Peyer's patch (tissue), 4 donors: ENCODE results near the gene COG5. TPM values are rescaled to one million over a fixed set of nuclear protein-coding genes. Genes with fewer than 3 reads are reported as not detected.

Experiments
- DNase-seq, 3 donors: peaks; one replicate each; pipeline ENCODE4 v3.0.0-alpha.2; 2017 to 2019
- H3K27ac ChIP-seq, 4 donors: fragments of 200-600 bp; sonication (generic); one replicate each; pipeline ENCODE4 v1.5.1; 2016 to 2019
- H3K27me3 ChIP-seq, 2 donors: fragments of 200-600 bp; sonication (generic); one replicate each; pipeline ENCODE4 v1.5.1; 2019
- H3K36me3 ChIP-seq, 3 donors: fragments of 200-600 bp; sonication (generic); one replicate each; pipeline ENCODE4 v1.5.1; 2016 to 2019
- H3K4me1 ChIP-seq, 4 donors: fragments of 200-600 bp; sonication (generic); one replicate each; pipeline ENCODE4 v1.5.1; 2016 to 2019
- H3K4me3 ChIP-seq, 4 donors: fragments of 200-600 bp; sonication (generic); 1 replicate in 3 of 4; 2 replicates in 1 of 4; pipeline ENCODE4 v1.5.1; 2016 to 2019; ENCODE audit warnings: mild to moderate bottlenecking in 1 of 4
- H3K9me3 ChIP-seq, 4 donors: fragments of 200-600 bp; sonication (generic); one replicate each; pipeline ENCODE4 v1.5.1; 2016 to 2019; ENCODE audit warnings: mild to moderate bottlenecking in 1 of 4
- POLR2A ChIP-seq, 2 donors: fragments of 450-650 bp; IDR thresholded peaks; one replicate each; pipeline ENCODE4 v1.5.1; 2017; ENCODE audit warnings: antibody characterized with exemption in 2 of 2, mild to moderate bottlenecking in 2 of 2, moderate library complexity in 2 of 2
- total RNA-seq, 4 donors: library from RNA; depleted of rRNA; stranded (reverse); fragments of >200 nt; gene quantifications; one replicate each; pipeline ENCODE4 v1.1.0, GENCODE V29; 2016
- TF ChIP-seq, protein P1 (sequence below), 6 experiments: fragments of 450-650 bp in 4 of 6; fragments of 200-600 bp in 2 of 6; sonication (generic) in 1 of 6; IDR thresholded peaks; one replicate each; pipeline ENCODE4 v1.5.1; 2017 to 2019; ENCODE audit warnings: antibody characterized with exemption in 6 of 6, mild to moderate bottlenecking in 3 of 6, moderate library complexity in 1 of 6

Gene COG5
- total RNA-seq, 4 donors from 2014 or later: 31.1 to 175 (median 68.0) TPM

DNA sequence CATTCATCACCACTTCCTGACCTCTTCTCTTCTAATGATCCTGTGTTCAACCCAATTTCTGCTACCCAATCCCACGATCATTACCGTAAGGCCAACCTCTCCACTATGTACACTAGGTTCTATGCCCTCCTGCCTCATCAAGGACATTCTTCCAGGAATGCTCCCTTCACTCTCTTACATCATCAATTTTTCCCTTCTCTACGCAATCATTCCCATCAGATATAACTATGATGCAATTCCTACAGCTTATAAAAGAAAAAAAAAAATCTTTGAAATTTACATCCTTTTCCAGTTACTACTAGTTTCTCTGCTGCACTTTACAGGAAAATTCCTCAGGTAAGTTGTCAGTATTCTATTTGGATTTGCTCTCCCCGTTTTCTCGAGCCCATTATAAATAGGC is 124.7 kb downstream of the COG5 start:
- Histone ChIP-seq H3K9me3 (no peaks in the 10 kb centered on the region), H3K27ac (no peak overlapping the region), H3K4me1 (no peaks in the 10 kb centered on the region), H3K27me3 (no peaks in the 10 kb centered on the region), H3K4me3 (no peak overlapping the region), H3K36me3 (no peaks in the 10 kb centered on the region)
- TF ChIP-seq, protein P1, sequence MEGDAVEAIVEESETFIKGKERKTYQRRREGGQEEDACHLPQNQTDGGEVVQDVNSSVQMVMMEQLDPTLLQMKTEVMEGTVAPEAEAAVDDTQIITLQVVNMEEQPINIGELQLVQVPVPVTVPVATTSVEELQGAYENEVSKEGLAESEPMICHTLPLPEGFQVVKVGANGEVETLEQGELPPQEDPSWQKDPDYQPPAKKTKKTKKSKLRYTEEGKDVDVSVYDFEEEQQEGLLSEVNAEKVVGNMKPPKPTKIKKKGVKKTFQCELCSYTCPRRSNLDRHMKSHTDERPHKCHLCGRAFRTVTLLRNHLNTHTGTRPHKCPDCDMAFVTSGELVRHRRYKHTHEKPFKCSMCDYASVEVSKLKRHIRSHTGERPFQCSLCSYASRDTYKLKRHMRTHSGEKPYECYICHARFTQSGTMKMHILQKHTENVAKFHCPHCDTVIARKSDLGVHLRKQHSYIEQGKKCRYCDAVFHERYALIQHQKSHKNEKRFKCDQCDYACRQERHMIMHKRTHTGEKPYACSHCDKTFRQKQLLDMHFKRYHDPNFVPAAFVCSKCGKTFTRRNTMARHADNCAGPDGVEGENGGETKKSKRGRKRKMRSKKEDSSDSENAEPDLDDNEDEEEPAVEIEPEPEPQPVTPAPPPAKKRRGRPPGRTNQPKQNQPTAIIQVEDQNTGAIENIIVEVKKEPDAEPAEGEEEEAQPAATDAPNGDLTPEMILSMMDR (IDR thresholded peaks at IDR 0.05): no peak
- TF ChIP-seq POLR2A (IDR thresholded peaks at IDR 0.05): no peak
- DNase-seq: no peak

DNA sequence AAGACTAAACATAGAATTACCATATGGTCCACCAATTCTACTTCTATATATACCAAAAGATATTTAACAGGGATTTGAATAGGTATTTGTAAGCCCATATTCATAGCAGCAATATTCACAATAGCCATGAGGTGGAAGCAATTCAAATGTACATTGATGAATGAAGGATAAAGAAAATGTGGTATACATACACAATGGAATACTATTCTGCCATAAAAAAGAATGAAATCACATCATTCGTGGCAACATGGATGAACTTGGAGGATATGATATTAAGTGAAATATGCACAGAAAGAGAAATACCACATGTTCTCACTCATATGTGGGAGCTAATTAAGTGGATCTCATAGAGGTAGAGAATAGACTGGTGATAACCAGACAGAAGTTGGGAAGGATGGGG is 128.0 kb downstream of the COG5 start:
- H3K4me1 ChIP-seq: no peaks in the 10 kb centered on the region
- no peaks in the 10 kb centered on the region for H3K9me3 ChIP-seq
- no peaks in the 10 kb centered on the region for H3K27me3 ChIP-seq
- H3K27ac ChIP-seq: no peak overlapping the region
- H3K36me3 ChIP-seq: no peaks in the 10 kb centered on the region
- TF ChIP-seq POLR2A (IDR thresholded peaks at IDR 0.05): no peak
- TF ChIP-seq, protein P1 (IDR thresholded peaks at IDR 0.05): no peak
- no peak overlapping the region for H3K4me3 ChIP-seq
- no peak for DNase-seq

DNA sequence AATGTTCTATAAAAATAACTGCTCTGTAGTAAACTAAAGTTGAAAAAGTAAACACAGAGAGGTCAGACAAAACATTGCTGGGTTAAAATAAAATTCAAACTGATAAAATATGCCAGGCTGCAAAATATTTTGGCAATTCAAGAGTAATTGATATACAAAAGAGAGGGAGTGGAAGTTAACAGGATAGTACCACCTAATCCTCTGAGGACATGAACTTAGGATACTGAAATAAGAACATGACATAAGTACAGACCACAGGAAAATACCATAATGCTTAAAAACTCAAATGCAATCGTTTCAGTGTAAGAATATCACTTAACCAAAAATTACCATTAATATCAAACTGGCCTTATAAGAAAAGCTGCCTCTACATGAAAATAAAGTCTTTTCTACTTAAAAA is 131.5 kb downstream of the COG5 start:
- no peak for TF ChIP-seq POLR2A (IDR thresholded peaks at IDR 0.05)
- TF ChIP-seq, protein P1 (IDR thresholded peaks at IDR 0.05): no peak
- no peak for DNase-seq
- Histone ChIP-seq H3K36me3 (peaks cover 0 to 2% (median 0%) of the 10 kb centered on the region in 3 donors), H3K9me3 (no peaks in the 10 kb centered on the region), H3K4me3 (no peak overlapping the region), H3K27me3 (no peaks in the 10 kb centered on the region), H3K27ac (no peak overlapping the region), H3K4me1 (no peaks in the 10 kb centered on the region)

DNA sequence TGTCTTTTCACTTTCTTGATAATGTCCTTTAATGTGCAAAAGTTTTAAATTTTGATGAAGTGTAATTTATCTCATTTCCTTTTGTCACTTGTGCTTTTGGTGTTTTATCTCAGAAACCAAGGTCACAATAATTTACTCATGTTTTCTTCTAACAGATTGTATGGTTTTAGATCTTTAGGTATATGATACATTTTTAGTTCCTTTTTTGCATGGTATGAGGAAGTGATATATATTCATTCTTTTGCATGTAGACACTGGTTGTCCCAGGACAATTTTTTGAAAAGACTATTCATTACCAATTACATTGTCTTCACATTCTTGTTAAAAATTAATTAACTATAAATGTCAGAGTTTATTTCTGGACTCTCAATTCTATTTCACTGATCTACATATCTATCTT is 133.7 kb downstream of the COG5 start:
- no peak for TF ChIP-seq POLR2A (IDR thresholded peaks at IDR 0.05)
- TF ChIP-seq, protein P1 (IDR thresholded peaks at IDR 0.05): no peak
- Histone ChIP-seq H3K36me3 (peaks cover 0 to 2% (median 0%) of the 10 kb centered on the region in 3 donors), H3K4me3 (no peak overlapping the region), H3K27ac (no peak overlapping the region), H3K4me1 (no peaks in the 10 kb centered on the region), H3K9me3 (no peaks in the 10 kb centered on the region), H3K27me3 (no peaks in the 10 kb centered on the region)
- no peak for DNase-seq

DNA sequence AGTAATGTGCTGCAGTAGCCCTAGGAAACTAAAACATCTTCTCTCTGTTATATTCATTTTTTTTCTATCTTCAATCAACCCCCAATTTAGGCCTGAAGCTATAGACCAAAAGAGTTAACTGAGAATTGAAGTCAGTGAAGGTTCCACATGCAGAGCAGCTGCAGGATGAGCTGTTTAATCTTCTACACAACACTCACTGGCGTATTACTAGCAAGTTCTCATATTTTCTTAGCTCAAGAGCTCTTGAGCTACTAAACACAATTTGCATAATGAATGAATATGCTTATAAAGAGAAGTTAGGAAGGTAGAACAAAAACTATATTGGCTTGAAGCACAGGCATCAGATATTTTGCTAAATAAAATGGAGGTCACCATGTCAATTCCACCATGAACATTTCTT is 135.1 kb downstream of the COG5 start:
- Histone ChIP-seq H3K9me3 (no peaks in the 10 kb centered on the region), H3K36me3 (peaks cover 0 to 2% (median 0%) of the 10 kb centered on the region in 3 donors), H3K4me1 (no peaks in the 10 kb centered on the region), H3K4me3 (no peak overlapping the region), H3K27ac (no peak overlapping the region), H3K27me3 (no peaks in the 10 kb centered on the region)
- no peak for DNase-seq
- TF ChIP-seq POLR2A (IDR thresholded peaks at IDR 0.05): no peak
- TF ChIP-seq, protein P1 (IDR thresholded peaks at IDR 0.05): no peak

DNA sequence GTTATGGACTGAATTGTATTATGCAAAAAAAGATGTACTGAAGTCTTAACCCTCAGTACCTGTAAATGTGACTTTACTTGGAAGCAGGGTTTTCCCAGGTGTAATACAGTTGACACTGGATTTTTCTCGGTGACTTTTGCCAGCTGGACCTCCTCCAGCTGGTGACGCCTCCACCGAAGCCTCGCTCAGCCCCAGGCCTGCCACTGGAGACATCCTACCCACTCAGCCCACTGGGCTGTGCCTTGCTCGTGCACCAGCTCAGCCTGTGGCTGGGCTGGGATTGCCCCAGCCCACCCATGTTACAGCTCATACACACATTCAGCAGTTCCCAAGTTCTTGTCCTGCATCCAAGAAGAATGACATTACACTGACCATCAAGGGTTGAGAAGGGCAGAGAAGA is 136.3 kb downstream of the COG5 start:
- H3K9me3 ChIP-seq: no peaks in the 10 kb centered on the region
- no peaks in the 10 kb centered on the region for H3K27me3 ChIP-seq
- H3K27ac ChIP-seq: no peak overlapping the region
- H3K36me3 ChIP-seq: peaks cover 0 to 2% (median 0%) of the 10 kb centered on the region in 3 donors
- H3K4me3 ChIP-seq: no peak overlapping the region
- no peak for DNase-seq
- TF ChIP-seq POLR2A (IDR thresholded peaks at IDR 0.05): no peak
- TF ChIP-seq, protein P1 (IDR thresholded peaks at IDR 0.05): no peak
- no peaks in the 10 kb centered on the region for H3K4me1 ChIP-seq
